NCI-H82 treated with DMSO at 0.1 percent for 48 hours (cell line): ENCODE measurements around the gene CDH8.

Experiments used
- DNase-seq: peaks from one replicate; lab custom pipeline; 2025; ENCODE audit not compliant: unreplicated experiment; lab: John Stamatoyannopoulos, UW

CDH8 gene

DNA sequence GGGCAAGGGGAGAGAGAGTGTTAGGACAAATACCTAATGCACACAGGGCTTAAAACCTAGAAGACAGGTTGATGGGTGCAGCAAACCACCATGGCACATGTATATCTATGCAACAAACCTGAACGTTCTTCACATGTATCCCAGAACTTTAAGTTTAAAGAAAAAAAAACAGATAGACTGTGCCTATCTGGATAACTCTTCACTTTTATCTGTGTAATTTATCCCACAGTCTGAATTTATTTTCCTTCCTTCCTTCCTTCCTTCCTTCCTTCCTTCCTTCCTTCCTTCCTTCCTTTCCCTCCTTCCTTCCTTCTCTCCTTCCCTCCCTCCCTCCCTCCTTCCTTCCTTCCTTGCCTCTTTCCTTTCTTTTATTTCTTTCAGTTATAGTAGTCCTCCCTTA, 370.7 kb downstream of the CDH8 start:
- DNase-seq, result no peak

DNA sequence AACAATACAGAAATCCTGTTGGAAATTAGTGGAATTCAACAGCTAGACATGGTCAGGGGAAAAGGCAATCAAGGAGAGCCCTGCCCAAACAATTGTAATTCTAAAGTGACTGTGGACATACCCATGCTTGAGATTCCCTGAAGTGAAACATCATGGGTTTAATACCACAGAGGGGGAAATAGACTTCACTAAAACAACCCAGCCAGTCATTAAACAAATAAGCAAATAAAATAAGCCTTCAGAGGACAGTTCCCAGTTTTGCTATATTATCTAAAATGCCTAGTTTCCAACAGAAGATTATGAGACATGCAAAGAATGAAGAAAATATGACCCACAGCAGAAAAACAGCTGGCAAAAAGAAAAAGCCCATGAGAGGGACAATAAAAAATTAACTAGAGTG, 376.3 kb downstream of the CDH8 start:
- no peak for DNase-seq

DNA sequence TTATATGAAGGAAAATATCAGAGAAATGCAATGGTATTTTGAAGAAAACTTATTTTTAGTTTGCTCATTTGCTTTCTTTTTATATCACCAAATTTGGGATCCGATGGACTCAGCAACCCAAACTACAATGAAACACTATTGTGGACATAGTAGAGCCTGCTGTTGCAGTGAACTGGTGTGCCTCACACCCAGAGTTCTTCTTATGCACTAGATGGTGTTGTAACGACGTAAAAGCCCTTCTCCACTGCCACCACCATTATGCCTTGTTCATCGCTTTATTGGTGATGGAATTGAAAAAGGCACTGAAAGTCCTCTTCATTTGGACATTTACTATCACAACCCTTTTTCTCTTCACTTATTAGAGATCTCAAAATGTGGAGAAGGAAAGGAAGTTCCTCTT, 381.3 kb downstream of the CDH8 start:
- DNase-seq, result no peak

DNA sequence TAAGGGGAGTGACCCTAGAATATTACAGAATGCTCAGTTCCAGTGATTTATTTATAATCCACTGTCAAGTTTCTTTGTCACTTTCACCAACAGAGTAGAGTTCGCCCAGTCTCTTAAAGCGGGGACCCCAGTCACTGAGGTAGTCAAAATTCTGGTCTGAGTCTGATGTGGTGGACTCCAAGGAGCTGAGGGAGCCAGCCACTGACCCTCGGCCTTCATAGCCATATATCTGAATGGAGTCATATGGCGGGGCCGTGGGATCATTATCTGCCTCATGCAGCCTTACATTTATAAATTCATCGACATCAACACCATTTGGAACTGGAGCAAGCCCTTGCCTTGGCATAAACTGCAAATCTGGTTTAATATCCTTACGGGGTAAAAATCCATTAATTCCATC, 382.7 kb downstream of the CDH8 start:
- DNase-seq, result no peak

DNA sequence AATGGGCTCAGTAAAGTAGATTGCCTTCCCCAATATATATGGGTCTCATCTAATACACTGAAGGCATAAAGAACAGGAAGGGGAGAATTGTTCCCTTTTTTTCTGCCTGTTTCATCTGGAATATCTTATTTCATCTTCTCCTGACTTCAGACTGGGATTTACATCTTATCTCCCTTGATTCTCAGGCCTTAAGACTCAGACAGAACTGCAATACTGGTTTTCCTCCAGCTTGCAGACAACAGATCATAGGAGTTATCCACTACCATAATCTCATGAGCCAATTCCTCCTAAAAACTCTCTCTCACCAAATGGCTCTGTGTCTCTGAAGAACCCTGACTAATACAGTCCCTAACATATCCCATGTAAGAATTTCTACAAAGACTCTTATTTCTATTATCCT, 390.7 kb downstream of the CDH8 start:
- DNase-seq, result no peak

DNA sequence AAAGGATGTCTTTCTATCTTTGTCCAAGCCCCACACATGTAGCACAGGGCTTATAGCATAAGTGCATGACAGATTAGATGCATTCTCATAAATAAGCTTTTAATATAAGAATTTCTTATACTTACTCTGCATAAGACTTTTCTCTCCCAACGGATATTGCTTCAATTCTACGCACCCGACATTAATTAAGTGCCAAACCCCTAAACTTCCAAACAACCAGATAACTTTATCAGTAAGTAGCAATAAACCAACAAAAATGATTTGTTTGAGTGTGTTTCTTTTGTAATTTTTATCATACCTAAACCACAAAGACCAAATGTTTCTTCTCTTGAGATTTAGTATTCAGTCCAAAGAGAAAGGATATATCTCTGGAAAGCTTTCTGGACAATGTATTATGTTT, 391.5 kb downstream of the CDH8 start:
- no peak for DNase-seq

DNA sequence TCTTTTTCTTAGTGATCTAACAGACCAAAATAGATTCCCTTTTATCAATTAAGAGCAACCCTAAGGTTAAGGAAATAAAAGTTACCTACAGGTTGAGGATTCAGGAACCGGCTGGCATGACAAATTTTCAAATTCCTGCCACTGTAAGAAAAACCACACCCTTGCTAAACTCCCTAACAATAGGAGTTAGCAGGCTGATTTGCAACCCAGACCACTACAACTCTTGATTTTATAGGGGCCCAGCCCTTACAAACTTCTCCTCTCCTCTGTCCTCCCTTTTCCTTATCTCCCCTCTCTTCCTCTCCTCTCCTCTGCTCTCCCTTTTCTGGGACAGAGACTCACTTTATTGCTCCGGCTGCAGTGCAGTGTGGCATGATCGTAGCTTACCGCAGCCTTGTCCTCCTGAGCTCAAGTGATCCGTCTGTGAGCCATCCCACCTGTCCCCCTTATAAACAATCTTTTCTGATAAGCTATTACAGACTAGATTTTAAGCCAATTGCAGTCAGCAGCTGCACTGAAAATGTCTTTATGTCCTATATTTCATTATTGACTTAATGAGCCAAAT, 418.9 kb downstream of the CDH8 start:
- no peak for DNase-seq

DNA sequence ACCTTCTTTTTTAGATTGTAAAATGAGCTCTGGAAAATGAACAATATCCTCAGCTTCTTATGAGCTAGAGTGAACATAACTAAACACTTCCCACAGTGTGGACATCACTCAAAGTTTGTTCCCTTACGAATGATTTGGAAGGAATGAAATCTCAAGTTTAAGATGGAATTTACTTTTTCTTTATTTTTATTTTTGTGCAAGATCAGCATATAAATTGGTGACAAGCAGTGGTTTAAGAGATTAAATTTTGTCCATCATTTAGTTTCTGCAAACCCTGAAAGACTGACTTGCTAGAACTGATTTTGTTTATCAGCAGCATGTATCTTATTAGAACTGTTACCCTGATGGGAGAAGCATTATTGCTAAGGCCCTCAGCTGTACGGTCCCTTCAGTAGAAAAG, 420.1 kb downstream of the CDH8 start:
- no peak for DNase-seq

DNA sequence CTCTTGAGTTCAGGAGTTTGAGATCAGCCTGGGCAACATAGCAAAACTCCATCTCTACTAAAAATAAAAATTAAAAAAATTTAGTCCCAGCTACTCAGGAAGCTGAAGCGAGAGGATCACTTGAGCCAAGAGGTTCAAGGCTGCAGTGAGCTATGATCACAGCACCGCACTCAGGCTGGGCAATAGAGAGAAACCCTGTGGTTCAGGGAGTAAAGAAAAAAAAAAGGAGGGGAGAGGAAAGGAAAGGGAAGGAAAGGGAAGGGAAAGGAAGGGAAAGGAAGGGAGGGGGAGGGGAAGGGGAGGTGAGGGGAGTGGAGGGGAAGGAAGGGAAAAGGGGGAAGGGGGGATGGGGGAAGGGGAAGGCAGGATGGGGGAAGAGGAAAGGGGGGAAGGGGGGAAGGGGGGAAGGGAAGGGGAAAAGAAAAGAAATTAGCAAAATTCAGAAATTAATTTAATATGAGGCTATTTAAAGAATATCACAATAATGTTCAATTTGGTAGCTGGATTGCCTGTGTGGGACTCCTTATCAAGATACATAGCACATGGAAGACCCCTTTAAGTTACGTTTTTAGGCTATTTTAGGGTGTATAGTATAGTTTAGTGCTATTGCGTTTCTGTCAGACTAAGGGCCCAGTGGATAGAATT, 424.3 kb downstream of the CDH8 start:
- DNase-seq, result no peak

DNA sequence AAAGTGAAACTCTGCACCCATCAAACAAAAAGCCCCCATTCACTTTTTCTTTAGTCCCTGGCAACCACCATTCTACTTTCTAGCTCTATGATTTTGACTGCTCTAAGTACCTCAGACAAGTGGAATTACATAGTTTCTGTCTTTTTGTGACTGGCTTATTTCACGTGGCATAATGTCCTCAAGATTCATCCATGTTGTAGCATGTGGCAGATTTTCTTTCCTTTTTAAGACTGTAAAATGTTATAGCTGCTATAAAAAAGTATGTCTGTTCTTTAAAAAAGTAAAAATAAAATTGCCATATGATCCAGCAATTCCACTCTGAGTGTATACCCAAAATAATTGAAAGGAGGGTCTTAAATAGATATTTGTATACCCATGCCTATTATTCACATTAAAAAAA, 429.7 kb downstream of the CDH8 start:
- no peak for DNase-seq
